Fibroblast of peridontal ligament (primary cell): ENCODE data around the gene SETD6.
"Not testable (repeated sequence)": the region's sequence is repeated elsewhere in the genome, so short reads cannot be mapped to it uniquely, and the experiment has no call there.

Experiments
- DNase-seq: peaks from one replicate; pipeline ENCODE4 v3.0.0-alpha.2; 2010; ENCODE audit errors: extremely low read depth

The SETD6 gene, protein sequence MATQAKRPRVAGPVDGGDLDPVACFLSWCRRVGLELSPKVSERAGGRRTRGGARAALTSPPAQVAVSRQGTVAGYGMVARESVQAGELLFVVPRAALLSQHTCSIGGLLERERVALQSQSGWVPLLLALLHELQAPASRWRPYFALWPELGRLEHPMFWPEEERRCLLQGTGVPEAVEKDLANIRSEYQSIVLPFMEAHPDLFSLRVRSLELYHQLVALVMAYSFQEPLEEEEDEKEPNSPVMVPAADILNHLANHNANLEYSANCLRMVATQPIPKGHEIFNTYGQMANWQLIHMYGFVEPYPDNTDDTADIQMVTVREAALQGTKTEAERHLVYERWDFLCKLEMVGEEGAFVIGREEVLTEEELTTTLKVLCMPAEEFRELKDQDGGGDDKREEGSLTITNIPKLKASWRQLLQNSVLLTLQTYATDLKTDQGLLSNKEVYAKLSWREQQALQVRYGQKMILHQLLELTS

DNA sequence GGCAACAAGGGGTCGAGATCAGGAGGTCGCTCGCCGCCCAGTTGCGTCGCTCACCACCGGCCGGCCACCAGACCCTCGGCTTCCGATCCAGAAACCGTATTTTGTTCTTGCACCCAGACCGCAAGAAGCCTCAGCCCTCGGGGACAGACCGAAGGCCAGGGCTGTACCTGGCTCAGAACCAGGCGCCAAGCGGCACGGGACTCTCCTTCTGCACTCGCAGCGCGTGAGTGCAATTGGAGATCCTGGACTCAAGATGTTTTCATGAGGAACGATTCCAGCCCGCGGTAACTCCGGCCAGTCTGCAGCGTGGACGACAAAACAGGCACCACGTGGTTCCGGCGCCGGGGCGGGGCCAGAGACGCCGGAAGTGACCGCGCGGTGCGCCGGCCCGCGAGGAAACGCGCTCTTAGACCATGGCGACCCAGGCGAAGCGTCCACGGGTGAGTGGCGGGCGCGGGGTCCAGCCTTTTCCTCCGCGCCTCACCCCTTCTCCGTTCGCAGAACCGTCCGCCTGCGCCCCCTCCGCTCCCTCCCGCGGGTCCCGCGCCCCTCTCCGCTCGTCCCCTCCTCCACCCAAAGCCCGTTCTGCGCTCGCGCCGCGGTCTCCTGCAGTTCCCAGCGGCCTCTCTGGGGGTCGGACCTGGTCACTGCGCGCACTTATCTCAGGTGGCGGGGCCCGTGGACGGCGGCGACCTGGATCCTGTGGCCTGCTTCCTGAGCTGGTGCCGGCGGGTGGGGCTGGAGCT lies at the start of gene SETD6:
TSS of gene SETD6 (plus strand) at position 393 of the 746 bp plus-strand sequence. CDS start at position 414, 21 bp downstream.
- peak; percentile 81 for DNase-seq

- no peak for DNase-seq
These were observed 49.5 kb upstream of the SETD6 start for GRCh38 chr16:58465817-58466216.

- no peak for DNase-seq
These were observed 48.9 kb upstream of the SETD6 start for GRCh38 chr16:58466396-58466795.

DNA sequence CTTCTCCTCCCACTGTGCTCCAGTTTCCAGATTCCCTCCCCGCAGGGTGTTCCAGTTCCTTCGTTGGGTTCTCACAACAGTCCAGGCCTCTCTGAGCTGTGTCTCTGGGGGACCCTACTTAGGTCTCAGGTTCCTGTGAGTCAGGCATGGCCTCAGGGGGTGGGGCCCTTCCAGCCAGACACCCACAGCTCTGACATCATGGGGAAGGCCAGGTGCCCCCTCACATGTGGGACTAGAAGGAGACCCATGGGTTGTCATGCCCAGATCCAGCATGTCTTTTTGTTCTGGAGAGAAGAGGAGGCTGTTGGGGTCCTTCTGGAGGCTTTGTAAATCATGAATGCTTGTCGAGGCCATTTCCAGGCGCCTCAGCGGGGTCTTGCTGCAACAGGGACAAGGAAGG lies 47.4 kb upstream of the SETD6 start:
- no peak for DNase-seq

DNA sequence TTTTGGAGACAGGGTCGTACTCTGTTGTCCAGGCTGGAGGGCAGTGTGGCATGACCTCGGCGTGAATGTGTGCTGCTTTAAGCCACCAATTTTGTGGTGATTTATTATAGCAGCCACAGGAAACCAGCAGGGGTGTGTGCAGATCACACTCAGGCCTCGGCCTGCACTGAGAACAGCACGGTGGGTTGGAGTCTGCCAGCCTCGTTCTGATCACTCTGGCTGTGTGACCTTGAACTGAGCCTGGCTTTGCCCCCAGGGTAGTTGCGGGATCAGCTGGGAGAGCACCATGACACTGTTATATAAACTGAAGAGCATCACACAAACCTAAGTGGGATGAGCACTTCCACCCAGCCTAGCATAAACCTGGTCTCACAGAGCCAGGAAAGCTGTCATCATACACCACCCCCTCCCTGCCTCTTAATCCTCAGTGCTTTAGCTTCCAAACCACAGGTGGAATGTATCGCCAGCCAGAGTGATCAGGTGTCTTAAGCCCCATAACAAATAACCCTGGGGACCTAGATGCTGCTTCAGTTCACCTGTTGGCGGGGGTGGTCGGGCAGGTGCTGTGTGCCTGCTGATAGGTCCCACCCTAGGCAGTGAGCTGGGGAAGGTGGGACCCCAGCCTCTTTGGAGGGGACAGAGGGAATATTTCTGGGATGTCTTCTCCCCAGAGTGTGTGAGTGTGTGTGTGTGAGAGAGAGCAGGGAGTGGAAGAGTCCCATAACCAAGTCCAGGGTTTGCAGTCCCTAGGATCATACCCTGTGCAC lies 43.9 kb upstream of the SETD6 start:
- no peak for DNase-seq

DNA sequence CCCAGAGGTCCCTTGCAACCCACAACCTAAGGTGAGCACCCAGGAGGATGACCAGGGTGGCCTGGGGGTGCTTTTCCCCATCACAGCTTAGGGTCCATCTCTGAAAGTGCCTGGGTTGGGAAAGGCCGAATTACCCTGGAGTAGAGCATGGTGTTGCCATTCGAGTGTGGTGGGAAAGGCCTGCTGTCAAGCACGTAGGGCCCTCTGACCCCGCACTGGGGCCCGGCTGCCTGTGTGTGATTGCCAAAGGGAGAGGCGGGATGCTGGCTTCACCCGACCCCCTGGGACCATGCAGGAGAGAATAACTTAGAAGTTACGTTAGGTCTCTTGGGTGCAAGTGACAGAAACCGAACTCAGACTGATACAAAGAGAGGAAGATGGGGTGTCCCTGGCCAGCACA lies 43.1 kb upstream of the SETD6 start:
- DNase-seq, result no peak

DNA sequence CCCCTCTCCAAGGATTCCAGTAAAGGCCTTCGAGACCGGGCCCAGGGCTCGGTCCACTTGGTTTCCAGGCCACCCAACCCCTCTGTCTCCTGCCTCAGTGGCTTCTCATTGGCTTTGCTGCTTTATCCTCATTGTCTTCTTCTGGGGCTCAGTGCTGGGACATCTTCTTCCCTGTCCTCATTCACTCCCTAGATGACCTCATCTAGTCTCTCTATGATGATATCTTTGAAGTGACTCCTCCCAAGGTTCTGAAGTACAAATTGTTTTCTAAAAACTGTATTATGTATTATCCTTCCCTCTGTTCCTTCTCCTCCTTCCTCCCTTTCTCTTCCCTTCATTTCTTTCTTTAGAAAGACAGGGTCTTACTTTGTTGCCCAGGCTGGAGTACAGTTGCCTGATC lies 42.5 kb upstream of the SETD6 start:
- no peak for DNase-seq

- DNase-seq, result no peak
These were observed 41.0 kb upstream of the SETD6 start for GRCh38 chr16:58474296-58474695.

- DNase-seq, result no peak
These were observed 40.2 kb upstream of the SETD6 start for GRCh38 chr16:58475091-58475619.

GRCh38 chr16:58476791-58477190 lies 38.5 kb upstream of the SETD6 start:
- DNase-seq, result no peak

- DNase-seq, result no peak
These were observed 36.9 kb upstream of the SETD6 start for GRCh38 chr16:58478427-58478826.

DNA sequence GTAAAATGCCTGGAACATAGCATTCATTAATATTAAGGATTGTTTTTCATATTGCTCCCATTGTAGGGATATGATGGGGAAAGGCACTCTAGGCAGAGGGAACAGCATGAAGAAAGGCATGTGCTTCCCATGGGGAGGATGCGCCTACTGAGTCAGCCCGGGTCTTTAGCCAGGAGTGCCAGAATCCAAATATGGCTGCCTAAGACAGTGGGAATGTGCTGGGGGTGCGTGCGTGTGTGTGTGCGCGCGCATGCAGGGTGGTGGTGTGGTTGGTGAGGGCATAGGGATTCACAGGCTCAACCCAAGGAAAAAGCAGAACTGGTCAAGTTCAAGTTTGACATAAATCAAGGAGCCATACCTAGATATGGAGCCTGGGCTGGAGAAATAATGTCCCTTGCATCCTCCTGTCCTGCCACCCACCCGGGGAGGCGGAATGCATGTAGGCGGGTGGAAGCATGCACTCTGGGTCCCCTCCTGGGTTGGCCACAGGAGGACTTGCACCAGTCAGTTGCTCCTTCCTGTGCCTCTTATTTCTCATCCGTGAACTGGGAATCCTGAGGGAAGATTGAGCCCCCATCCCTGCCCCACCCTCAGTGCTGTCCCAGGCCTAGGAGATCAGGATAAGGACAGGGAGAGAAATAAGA lies 34.0 kb upstream of the SETD6 start:
- DNase-seq, result no peak

GRCh38 chr16:58481931-58482330 lies 33.4 kb upstream of the SETD6 start:
- no peak for DNase-seq

DNA sequence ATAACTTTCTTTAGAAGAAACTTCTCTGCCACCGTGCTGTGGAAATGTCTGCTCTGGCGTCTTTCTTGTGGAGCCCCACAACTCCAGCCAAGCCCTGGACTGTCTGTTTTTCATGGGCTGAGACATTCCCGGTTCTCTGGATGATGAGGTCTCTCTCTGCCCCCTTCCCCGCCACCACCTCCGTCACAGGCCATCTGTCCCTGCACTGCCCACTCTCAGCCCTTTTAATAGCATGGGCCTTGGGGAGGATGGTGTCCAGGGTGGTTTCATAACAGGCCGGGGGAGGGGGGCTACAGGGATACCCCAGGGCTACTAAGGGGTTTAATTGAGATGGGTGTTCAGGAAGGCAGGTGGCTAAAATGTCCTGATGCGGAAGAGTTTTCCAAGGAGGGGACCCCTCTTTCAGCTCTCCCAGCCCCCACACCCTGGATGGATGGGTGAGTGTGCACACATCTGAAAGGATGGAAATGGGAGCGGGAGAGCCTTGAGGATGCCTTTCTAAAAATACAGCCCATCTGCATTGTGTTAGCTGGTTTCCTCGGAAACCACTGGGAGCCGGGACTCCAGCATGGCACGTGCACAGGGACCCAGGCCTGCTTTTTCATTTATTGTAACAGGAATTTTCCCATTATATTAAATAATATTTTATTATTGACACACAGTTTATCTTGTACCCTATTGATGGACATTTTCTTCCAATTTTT lies 30.0 kb upstream of the SETD6 start:
- no peak for DNase-seq

DNA sequence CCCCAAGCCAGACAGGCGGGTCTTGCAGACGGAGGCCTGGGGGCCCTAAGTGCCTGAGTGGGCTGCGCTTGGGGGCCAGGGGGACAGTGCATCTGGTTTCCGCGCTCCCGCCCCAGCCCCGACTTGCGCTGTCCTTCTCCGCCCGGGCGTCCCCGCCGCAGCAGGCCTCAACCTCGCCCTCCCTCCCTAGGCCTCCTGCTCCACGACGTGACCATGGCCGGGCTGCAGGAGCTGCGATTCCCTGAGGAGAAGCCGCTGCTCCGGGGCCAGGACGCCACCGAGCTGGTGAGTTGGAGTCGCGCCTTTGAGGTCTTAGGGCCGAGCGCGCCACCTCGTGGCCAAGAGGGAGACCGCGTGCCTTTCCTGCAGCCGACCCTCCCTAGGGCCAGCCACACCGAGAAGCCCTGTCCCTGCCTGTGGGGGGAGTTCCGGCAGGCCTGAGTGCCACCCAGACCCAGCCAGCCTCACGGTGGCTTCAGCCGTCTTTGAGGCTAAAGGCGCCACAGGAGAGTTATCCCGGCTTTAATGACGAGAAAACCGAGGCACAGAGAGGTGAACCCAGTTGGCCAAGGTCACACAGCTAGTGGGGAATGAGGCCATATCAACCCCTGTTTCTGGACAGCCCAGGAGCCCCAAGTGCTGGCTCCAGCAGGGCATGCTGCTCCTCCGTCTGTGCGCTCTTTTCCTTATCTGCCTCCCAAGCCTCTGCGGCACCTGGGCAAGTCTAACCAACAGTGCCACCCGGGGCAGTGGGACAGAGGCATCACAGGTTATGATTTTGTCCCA lies 27.6 kb upstream of the SETD6 start:
- peak; percentile 54 for DNase-seq

DNA sequence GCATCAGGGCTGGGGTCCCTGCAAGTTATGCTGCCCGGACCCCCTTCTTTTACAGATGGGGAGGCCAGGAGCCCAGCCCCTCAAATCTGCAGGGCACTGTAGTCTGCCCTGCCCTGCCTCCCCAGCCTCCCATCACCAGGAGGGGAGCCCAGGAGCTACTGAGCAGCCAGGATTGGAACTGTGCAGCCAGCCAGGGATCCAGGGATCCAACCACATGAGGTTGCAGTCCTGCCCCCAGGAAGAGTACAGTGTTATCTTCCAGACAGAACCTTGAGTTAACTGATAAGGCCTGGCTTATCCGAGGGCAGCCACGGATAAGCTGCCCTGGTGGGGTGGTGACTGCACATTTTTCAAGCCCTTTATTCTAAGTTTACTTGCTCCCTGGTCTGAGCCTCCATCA lies 26.8 kb upstream of the SETD6 start:
- DNase-seq, result no peak

- DNase-seq, result no peak
These were observed 25.3 kb upstream of the SETD6 start for GRCh38 chr16:58490065-58490464.

DNA sequence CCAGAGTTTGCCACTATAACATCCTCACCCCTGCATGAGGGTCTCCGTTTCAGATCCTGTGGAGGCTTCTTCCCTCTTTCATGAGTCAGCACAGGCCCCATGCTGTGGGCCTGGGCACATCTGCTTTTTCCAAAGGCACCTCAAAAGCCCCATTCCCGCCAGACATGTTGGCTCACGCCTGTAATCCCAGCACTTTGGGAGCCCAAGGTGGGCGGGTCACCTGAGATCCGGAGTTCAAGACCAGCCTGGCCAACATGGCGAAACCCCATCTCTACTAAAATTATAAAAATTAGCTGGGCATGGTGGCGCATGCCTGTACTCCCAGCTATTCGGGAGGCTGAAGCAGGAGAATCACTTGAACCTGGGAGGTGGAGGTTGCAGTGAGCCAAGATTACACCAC lies 24.8 kb upstream of the SETD6 start:
- DNase-seq, result not testable (repeated sequence)

- DNase-seq, result no peak
These were observed 23.3 kb upstream of the SETD6 start for GRCh38 chr16:58492066-58492465.

- no peak for DNase-seq
These were observed 22.6 kb upstream of the SETD6 start for GRCh38 chr16:58492735-58493134.
